ENCODE data around the gene PXN. TPM values are rescaled to one million over a fixed set of nuclear protein-coding genes. Genes with fewer than 3 reads are reported as not detected.
"Not testable (repeated sequence)": the region's sequence is repeated elsewhere in the genome, so short reads cannot be mapped to it uniquely, and the experiment has no call there.

PXN gene
- total RNA-seq, 1 donor from 2014 or later = 29.5 TPM

GRCh38 chr12:120200364-120200800, 65.1 kb downstream of the PXN start:
- H3K36me3 ChIP-seq (ENCODE audit: control insufficient read depth, insufficient read depth, low read length) = peaks cover 20% of the 10 kb centered on the region
- no peak for TF ChIP-seq CTCF (IDR thresholded peaks at IDR 0.05; ENCODE audit: insufficient read depth, low read length, severe bottlenecking)
- no peak for FAIRE-seq
- H3K4me3 ChIP-seq (ENCODE audit: low read depth, low read length) = peak overlapping the region; percentile 94
- DNase-seq (ENCODE audit: low read depth) = no peak
- H3K27me3 ChIP-seq (ENCODE audit: control insufficient read depth, insufficient read depth, low read length) = no peaks in the 10 kb centered on the region

GRCh38 chr12:120199595-120200306, 65.8 kb downstream of the PXN start:
- no peak for TF ChIP-seq CTCF (IDR thresholded peaks at IDR 0.05; ENCODE audit: insufficient read depth, low read length, severe bottlenecking)
- Histone ChIP-seq H3K27me3 (ENCODE audit: control insufficient read depth, insufficient read depth, low read length) (no peaks in the 10 kb centered on the region), H3K36me3 (ENCODE audit: control insufficient read depth, insufficient read depth, low read length) (peaks cover 20% of the 10 kb centered on the region), H3K4me3 (ENCODE audit: low read depth, low read length) (peak overlapping the region; percentile 94)
- DNase-seq (ENCODE audit: low read depth) (peak; percentile 73), FAIRE-seq (no peak)

- no peak for TF ChIP-seq CTCF (IDR thresholded peaks at IDR 0.05; ENCODE audit: insufficient read depth, low read length, severe bottlenecking)
- DNase-seq (ENCODE audit: low read depth) (no peak), FAIRE-seq (no peak)
- Histone ChIP-seq H3K4me3 (ENCODE audit: low read depth, low read length) (no peak overlapping the region), H3K36me3 (ENCODE audit: control insufficient read depth, insufficient read depth, low read length) (peaks cover 20% of the 10 kb centered on the region), H3K27me3 (ENCODE audit: control insufficient read depth, insufficient read depth, low read length) (no peaks in the 10 kb centered on the region)
These were observed 66.5 kb downstream of the PXN start for GRCh38 chr12:120199025-120199424.

GRCh38 chr12:120197542-120197887, 68.0 kb downstream of the PXN start:
- no peak for DNase-seq (ENCODE audit: low read depth)
- no peak for TF ChIP-seq CTCF (IDR thresholded peaks at IDR 0.05; ENCODE audit: insufficient read depth, low read length, severe bottlenecking)
- Histone ChIP-seq H3K27me3 (ENCODE audit: control insufficient read depth, insufficient read depth, low read length) (no peaks in the 10 kb centered on the region), H3K4me3 (ENCODE audit: low read depth, low read length) (no peak overlapping the region), H3K36me3 (ENCODE audit: control insufficient read depth, insufficient read depth, low read length) (peaks cover 21% of the 10 kb centered on the region)
- FAIRE-seq = no peak

- H3K4me3 ChIP-seq (ENCODE audit: low read depth, low read length); FAIRE-seq; DNase-seq (ENCODE audit: low read depth); H3K27me3 ChIP-seq (ENCODE audit: control insufficient read depth, insufficient read depth, low read length): not testable (repeated sequence)
- H3K36me3 ChIP-seq (ENCODE audit: control insufficient read depth, insufficient read depth, low read length) = peaks cover 21% of the 10 kb centered on the region
These were observed 68.6 kb downstream of the PXN start for GRCh38 chr12:120196817-120197541.

GRCh38 chr12:120196363-120196762, 69.2 kb downstream of the PXN start:
- no peak for FAIRE-seq
- DNase-seq (ENCODE audit: low read depth) = no peak
- peaks cover 21% of the 10 kb centered on the region for H3K36me3 ChIP-seq (ENCODE audit: control insufficient read depth, insufficient read depth, low read length)
- no peaks in the 10 kb centered on the region for H3K27me3 ChIP-seq (ENCODE audit: control insufficient read depth, insufficient read depth, low read length)
- no peak overlapping the region for H3K4me3 ChIP-seq (ENCODE audit: low read depth, low read length)
- TF ChIP-seq CTCF (IDR thresholded peaks at IDR 0.05; ENCODE audit: insufficient read depth, low read length, severe bottlenecking) = no peak
